NB4 (cell line): ENCODE measurements around the gene EDDM13.
"Not testable (repeated sequence)": the region's sequence is repeated elsewhere in the genome, so short reads cannot be mapped to it uniquely, and the experiment has no call there.

Source experiments
- DNase-seq: peaks from one replicate; pipeline ENCODE4 v3.0.0; 2010; ENCODE audit warnings: low read depth
- H3K4me3 ChIP-seq: one replicate; pipeline ENCODE4 v1.5.1; 2011; ENCODE audit warnings: mild to moderate bottlenecking, low read depth, low read length, moderate library complexity
- MYC ChIP-seq: IDR thresholded peaks from 2 replicates; pipeline ENCODE4 v1.6.1; 2011; ENCODE audit warnings: low read depth, low read length
- POLR2A ChIP-seq: IDR thresholded peaks from 2 replicates; pipeline ENCODE4 v1.6.1; 2011; ENCODE audit warnings: mild to moderate bottlenecking; ENCODE audit not compliant: insufficient read length; ENCODE audit errors: extremely low read depth
- TF ChIP-seq, protein P1 (sequence below): IDR thresholded peaks from 2 replicates; pipeline ENCODE4 v1.6.1; 2011; ENCODE audit warnings: low read depth, low read length
- TF ChIP-seq, protein P2 (sequence below): IDR thresholded peaks from one replicate; pipeline ENCODE4 v1.5.1; 2012; ENCODE audit warnings: low read depth, low read length

The EDDM13 gene

DNA sequence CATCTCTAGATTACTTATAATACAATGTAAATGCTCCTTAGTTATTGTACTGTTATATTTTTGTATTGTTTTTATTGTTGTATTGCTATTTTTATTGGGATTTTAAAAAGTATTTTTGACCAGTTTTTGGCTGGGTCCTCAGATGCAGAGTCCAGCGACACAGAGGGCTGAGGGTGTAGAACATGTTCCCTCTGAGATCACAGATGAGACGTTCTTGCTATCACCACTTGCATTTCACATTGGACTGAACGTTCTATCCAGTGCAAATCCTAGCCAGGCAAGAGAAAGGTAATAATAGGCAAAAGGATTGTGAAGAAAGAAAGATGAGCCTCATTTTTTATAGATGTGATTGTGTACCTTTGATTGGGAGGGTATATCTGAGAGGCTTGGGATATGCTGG, 27.1 kb downstream of the EDDM13 start:
- H3K4me3 ChIP-seq: no peak overlapping the region
- no peak for DNase-seq
- TF ChIP-seq, protein P1, sequence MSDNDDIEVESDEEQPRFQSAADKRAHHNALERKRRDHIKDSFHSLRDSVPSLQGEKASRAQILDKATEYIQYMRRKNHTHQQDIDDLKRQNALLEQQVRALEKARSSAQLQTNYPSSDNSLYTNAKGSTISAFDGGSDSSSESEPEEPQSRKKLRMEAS: no peak
- TF ChIP-seq MYC: no peak
- TF ChIP-seq, protein P2, sequence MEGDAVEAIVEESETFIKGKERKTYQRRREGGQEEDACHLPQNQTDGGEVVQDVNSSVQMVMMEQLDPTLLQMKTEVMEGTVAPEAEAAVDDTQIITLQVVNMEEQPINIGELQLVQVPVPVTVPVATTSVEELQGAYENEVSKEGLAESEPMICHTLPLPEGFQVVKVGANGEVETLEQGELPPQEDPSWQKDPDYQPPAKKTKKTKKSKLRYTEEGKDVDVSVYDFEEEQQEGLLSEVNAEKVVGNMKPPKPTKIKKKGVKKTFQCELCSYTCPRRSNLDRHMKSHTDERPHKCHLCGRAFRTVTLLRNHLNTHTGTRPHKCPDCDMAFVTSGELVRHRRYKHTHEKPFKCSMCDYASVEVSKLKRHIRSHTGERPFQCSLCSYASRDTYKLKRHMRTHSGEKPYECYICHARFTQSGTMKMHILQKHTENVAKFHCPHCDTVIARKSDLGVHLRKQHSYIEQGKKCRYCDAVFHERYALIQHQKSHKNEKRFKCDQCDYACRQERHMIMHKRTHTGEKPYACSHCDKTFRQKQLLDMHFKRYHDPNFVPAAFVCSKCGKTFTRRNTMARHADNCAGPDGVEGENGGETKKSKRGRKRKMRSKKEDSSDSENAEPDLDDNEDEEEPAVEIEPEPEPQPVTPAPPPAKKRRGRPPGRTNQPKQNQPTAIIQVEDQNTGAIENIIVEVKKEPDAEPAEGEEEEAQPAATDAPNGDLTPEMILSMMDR: no peak
- no peak for TF ChIP-seq POLR2A

DNA sequence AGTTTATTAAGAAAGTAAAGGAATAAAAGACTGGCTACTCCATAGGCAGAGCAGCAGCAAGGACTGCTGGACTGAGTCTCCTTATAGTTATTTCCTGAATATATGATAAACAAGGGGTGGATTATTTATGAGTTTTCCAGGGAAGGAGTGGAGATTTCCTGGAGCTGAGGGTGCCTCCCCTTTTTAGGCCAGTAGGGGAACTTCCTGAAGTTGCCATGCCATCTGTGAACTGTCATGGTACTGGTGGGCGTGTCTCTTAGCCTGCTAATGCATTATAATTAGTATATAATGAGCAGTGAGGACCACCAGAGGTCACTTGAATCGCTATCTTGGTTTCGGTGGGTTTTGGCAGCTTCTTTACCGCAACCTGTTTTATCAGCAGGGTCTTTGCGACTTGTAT, 28.6 kb downstream of the EDDM13 start:
- TF ChIP-seq POLR2A (no peak), MYC (no peak)
- TF ChIP-seq, protein P1: no peak
- TF ChIP-seq, protein P2: no peak
- H3K4me3 ChIP-seq: no peak overlapping the region
- DNase-seq: no peak

DNA sequence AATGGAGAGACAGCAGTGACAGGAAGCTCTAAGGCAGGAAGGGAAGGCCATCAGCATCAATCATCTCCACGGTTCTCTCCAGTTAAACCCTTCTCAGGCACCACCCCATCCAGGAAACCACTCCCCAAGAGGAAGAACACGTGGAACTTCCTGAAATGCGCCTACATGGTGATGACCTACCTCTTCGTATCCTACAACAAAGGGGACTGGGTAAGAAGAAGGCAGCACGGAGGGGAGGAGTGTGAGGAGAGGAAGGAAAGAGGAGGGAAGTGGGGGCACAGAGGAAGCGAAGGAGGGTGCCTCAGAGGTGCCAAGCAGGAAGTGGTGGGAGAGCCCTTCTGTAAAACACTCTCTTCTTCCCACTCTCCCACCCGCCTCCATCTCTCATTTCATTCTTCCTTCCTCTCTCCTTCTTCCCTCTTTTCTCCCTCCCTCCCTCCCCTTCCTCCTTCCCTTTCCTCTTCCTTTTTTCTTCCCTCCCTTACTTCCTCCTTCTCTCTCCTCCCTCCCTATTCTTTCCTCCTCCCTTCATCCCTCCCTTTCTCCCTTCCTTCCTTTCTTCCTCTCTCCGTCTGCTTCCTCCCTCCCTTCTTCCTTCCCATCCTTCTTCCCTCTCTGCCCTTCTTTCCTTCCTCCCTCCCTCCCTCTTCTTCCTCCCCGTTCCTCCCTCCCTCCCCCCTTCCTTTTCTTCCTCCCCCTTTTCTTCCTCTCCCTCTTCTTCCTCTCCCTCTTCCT, 29.5 kb downstream of the EDDM13 start:
- H3K4me3 ChIP-seq: no peak overlapping the region
- TF ChIP-seq POLR2A: no peak
- no peak for TF ChIP-seq MYC
- DNase-seq: no peak

DNA sequence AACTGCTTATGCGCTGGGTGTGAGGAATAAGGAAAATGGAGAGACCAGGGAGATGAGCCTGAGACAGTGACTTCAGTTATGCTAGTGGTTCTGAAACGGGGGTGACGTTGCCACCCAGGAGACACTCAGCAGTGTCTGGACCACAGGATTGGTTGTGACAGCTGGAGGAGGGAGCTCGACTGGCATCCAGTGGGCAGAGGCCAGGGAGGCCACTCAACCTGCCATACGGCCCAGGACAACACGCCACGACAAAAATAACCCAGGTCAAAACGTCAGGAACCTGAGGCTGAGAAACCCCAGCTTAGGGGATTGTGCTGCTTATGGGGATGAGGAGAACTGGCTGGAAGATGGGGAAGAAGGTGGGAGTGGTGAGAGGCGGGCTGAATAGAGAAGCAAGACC, 31.7 kb downstream of the EDDM13 start:
- TF ChIP-seq MYC: no peak
- TF ChIP-seq, protein P2: no peak
- TF ChIP-seq POLR2A: no peak
- TF ChIP-seq, protein P1: no peak
- H3K4me3 ChIP-seq: no peak overlapping the region
- DNase-seq: no peak

DNA sequence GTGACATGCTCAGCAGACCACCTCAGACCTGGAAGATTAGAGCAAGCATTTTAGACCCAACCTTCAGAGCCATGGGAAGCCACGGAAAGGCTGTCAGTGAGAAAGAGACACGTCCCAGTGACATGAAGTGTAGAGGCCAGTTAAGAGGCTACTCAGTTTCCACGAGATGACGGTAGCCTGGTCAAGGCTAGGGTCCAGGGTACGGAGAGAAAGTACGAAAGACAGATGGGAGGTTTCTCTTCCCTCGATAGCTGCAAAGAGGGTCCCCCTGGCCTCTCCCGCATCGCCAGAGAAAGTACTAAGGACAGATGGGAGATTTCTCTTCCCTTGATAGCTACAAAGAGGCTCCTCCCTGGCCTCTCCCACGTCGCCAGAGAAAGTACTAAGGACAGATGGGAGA, 33.5 kb downstream of the EDDM13 start:
- no peak for TF ChIP-seq POLR2A
- TF ChIP-seq, protein P2: no peak
- no peak for TF ChIP-seq MYC
- TF ChIP-seq, protein P1: no peak
- DNase-seq: no peak
- no peak overlapping the region for H3K4me3 ChIP-seq

DNA sequence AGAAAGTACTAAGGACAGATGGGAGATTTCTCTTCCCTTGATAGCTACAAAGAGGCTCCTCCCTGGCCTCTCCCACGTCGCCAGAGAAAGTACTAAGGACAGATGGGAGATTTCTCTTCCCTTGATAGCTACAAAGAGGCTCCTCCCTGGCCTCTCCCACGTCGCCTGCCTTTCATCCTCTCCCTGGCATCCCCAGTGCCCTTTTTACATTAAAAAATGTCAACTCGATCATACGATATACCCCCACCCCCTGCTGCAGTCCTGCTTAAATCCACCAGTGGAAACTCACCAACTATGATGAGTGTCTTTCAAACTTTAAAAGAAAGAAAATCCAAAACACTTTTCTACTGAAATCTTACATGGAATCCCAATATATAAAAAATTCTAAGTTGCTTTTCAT, 34.5 kb downstream of the EDDM13 start:
- DNase-seq, H3K4me3 ChIP-seq: not testable (repeated sequence)

DNA sequence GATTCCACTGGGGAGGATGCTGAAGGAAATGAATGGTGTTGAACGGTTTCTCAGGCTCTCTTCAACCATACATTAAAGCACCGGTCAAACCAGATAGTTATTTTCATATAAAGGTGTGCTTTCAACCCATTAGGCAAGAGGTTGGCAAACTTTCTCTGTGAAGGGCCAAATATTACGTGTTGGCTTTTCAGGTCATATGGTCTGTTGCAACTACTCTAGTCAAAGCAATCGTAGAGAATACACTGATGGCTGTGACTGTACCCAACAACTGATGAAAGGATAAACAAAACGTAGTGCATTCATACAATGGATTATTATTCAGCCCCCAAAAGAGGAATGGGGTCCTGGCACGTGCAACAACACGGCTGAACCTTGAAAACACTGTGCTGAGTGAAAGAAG, 36.2 kb downstream of the EDDM13 start:
- H3K4me3 ChIP-seq: no peak overlapping the region
- no peak for DNase-seq
- TF ChIP-seq, protein P1: no peak
